ENCODE data around the gene MXD4. TPM values are rescaled to one million over a fixed set of nuclear protein-coding genes. Genes with fewer than 3 reads are reported as not detected.

Gene MXD4
- total and polyA plus RNA-seq, 9 of the 15 experiments (the other 6 are each of a cell fraction or from before 2014, with no cell fraction given): 0.06 to 13.5 (median 5.9) TPM

- Histone ChIP-seq H3K4me2 (ENCODE audit: insufficient read depth, low read length) (peak overlapping the region; percentile 51), H3K9me1 (ENCODE audit: control insufficient read depth, insufficient read depth, low read length) (no peaks in the 10 kb centered on the region), H3K9ac (ENCODE audit: insufficient read depth in 1 of 2, low read depth in 2 of 2, low read length in 2 of 2) (peak overlapping the region; percentile 58 to 82), H3K27ac (ENCODE audit: extremely low read depth, low read depth, low read length) (peak overlapping the region; percentile 67), H4K20me1 (replicated peaks; ENCODE audit: control insufficient read depth, insufficient read depth, low read length) (no peaks in the 10 kb centered on the region), H3K27me3 (ENCODE audit: control insufficient read depth in 2 of 2, insufficient read depth in 2 of 2, low read length in 2 of 2) (no peaks in the 10 kb centered on the region), H3K36me3 (ENCODE audit: control insufficient read depth, insufficient read depth, low read length) (peaks cover 2% of the 10 kb centered on the region; the same call in 1 of the 3 replicates), H3K4me3 (no peak overlapping the region), H3K9me3 (replicated peaks; ENCODE audit: control insufficient read depth, insufficient read depth, low read depth, low read length) (no peaks in the 10 kb centered on the region), H3K4me1 (replicated peaks in 1 of 2; ENCODE audit: control insufficient read depth in 2 of 2, insufficient read depth in 2 of 2, low read length in 2 of 2) (peaks cover 15 to 81% of the 10 kb centered on the region in 2 experiments), H3K79me2 (ENCODE audit: control insufficient read depth, insufficient read depth, low read length) (no peaks in the 10 kb centered on the region), H2AFZ (ENCODE audit: low read depth, low read length) (peak overlapping the region; percentile 91)
- in situ Hi-C loops (cut with MboI): no loop called here
- POLR2A ChIA-PET: interaction anchor here (0.5 to 1.1 kb wide), 3 partner anchors 10 to 382 kb away, joined by 3 to 5 read pairs (median 4); no protein-coding TSS in a partner anchor
- FAIRE-seq: no peak
- TF ChIP-seq ZFP36 (IDR thresholded peaks at IDR 0.05; ENCODE audit: low read depth, low read length, partially characterized antibody): peak; percentile 99
- TF ChIP-seq RCOR1 (IDR thresholded peaks at IDR 0.05; ENCODE audit: borderline replicate concordance in 1 of 2, low read depth in 2 of 2, low read length in 2 of 2): peak in 1 of 2 experiments; percentile 9; a peak in 1 of 4 replicates
- TF ChIP-seq ERF (CRISPR knock-in tag; IDR thresholded peaks at IDR 0.05): no peak
- peak in 1 of 2 experiments; percentile 70; a peak in 2 of 4 replicates for TF ChIP-seq KDM1A (IDR thresholded peaks at IDR 0.05)
- no peak for TF ChIP-seq ZNF324 (CRISPR knock-in tag; IDR thresholded peaks at IDR 0.05)
- TF ChIP-seq ZNF436 (CRISPR knock-in tag; IDR thresholded peaks at IDR 0.05): peak; percentile 77
- 0 out of 2 replicates have a peak, but pooled peaks have one; percentile 49 for TF ChIP-seq RERE (CRISPR knock-in tag; IDR thresholded peaks at IDR 0.05; ENCODE audit: borderline replicate concordance)
- 0 out of 2 replicates have a peak, but pooled peaks have one; percentile 69 for TF ChIP-seq SMARCA5 (IDR thresholded peaks at IDR 0.05)
- 0 out of 4 replicates have a peak, but pooled peaks of 1 of the 2 experiments have one; percentile 0 for TF ChIP-seq ZNF639 (CRISPR knock-in tag; conservative IDR thresholded peaks at IDR 0.05 in 1 of 2, IDR thresholded peaks at IDR 0.05 in 1 of 2)
- TF ChIP-seq HDGF (IDR thresholded peaks at IDR 0.05): 0 out of 2 replicates have a peak, but pooled peaks have one; percentile 34
- TF ChIP-seq BCOR (IDR thresholded peaks at IDR 0.05): peak; percentile 84
- no peak for TF ChIP-seq USF1 (CRISPR knock-in tag; IDR thresholded peaks at IDR 0.05)
- ATAC-seq: no peak
- WGBS (ENCODE audit: insufficient coverage, low coverage, missing lambda C conversion rate): 51% methylated on average over 4 of the region's 5 CpGs
- intact Hi-C loops (cut with micrococcal nuclease): no loop called here
- BruUV-seq (replicated peaks): no TSS peak
- DNase-seq (ENCODE audit: extremely low read depth in 1 of 4, low spot score in 3 of 4): no peak
- CTCF ChIA-PET (ENCODE audit: low intra/inter-chr PET ratio): no interaction called here
Measured at GRCh38 chr4:2266821-2267220, 4.9 kb upstream of the MXD4 start.

Measured in K562 (cell line).